Suprapubic skin (tissue), 4 donors: ENCODE measurements around the gene FAM174B. TPM values are rescaled to one million over a fixed set of nuclear protein-coding genes. Genes with fewer than 3 reads are reported as not detected.
A peak's percentile ranks its signal among the peaks of the same experiment; 100 is the strongest.

Experiments used
- DNase-seq, 2 donors: peaks; one replicate each; pipeline ENCODE4 v3.0.0-alpha.2; 2019; ENCODE audit warnings: low spot score in 2 of 2
- H3K27ac ChIP-seq: fragments of 200-600 bp; sonication (generic); one replicate; pipeline ENCODE4 v1.5.1; 2019
- H3K27me3 ChIP-seq: fragments of 200-600 bp; sonication (generic); one replicate; pipeline ENCODE4 v1.5.1; 2019
- H3K36me3 ChIP-seq: fragments of 200-600 bp; sonication (generic); one replicate; pipeline ENCODE4 v1.5.1; 2019
- H3K4me1 ChIP-seq: fragments of 200-600 bp; sonication (generic); one replicate; pipeline ENCODE4 v1.5.1; 2019
- H3K4me3 ChIP-seq: fragments of 200-600 bp; sonication (generic); one replicate; pipeline ENCODE4 v1.5.1; 2019; ENCODE audit warnings: mild to moderate bottlenecking
- H3K9me3 ChIP-seq: fragments of 200-600 bp; sonication (generic); one replicate; pipeline ENCODE4 v1.5.1; 2019
- CTCF ChIP-seq, 2 donors: fragments of 200-600 bp in 1 of 2; fragments of 450-650 bp in 1 of 2; sonication (generic) in 1 of 2; IDR thresholded peaks; one replicate each; pipeline ENCODE4 v1.5.1; 2016 to 2019; ENCODE audit warnings: antibody characterized with exemption in 2 of 2, mild to moderate bottlenecking in 1 of 2, moderate library complexity in 1 of 2
- EP300 ChIP-seq: sonication (generic); formaldehyde crosslinking; IDR thresholded peaks from one replicate; pipeline ENCODE4 v1.6.1; 2017; ENCODE audit warnings: antibody characterized with exemption
- POLR2A ChIP-seq, 2 donors: fragments of 450-650 bp; IDR thresholded peaks; one replicate each; pipeline ENCODE4 v1.6.1; 2017; ENCODE audit warnings: antibody characterized with exemption in 2 of 2, mild to moderate bottlenecking in 2 of 2, moderate library complexity in 2 of 2
- POLR2AphosphoS5 ChIP-seq, 3 donors: sonication (generic); formaldehyde crosslinking; IDR thresholded peaks; one replicate each; pipeline ENCODE4 v1.6.1; 2017; ENCODE audit warnings: antibody characterized with exemption in 3 of 3
- WGBS: methylation state at CpG from one replicate; pipeline ENCODE4 v1.1.5; 2018; 5-methylcytosine and 5-hydroxymethylcytosine counted together
- total RNA-seq, 4 donors: library from RNA; depleted of rRNA; stranded (reverse); fragments of >200 nt; gene quantifications; one replicate each; pipeline ENCODE4 v1.1.0, GENCODE V29; 2016

FAM174B gene
- total RNA-seq, 4 donors from 2014 or later, result 6.2 to 24.0 (median 18.3) TPM

- Histone ChIP-seq H3K36me3 (no peaks in the 10 kb centered on the region), H3K4me3 (no peak overlapping the region)
Measured at GRCh38 chr15:92653366-92653765, 2.2 kb downstream of the FAM174B start.

DNA sequence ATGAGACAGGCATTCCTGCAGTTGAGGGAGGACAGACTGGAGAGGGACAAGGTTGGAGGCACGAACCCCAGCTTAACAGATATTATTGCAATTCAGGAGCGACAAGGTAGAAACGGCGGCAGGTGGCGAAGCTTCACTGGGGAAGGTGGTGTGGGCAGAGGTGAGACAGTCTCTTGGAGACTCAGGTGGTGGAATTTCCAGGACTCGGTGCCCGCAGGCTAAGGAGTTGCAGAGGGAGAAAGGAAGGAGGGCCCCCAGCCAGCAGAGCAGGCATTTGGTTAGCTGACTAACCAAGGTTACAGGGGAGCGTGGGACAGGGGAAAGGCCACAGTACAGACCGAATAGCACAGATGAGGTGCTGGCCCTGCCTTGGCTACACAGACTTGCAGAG is 3.0 kb downstream of the FAM174B start:
- TF ChIP-seq CTCF (IDR thresholded peaks at IDR 0.05) (no peak), EP300 (no peak), POLR2AphosphoS5 (IDR thresholded peaks at IDR 0.05) (no peak), POLR2A (IDR thresholded peaks at IDR 0.05) (no peak)
- H3K27ac ChIP-seq, result no peak overlapping the region
- H3K36me3 ChIP-seq, result no peaks in the 10 kb centered on the region
- WGBS, result 87% methylated on average over 9 of the region's 9 CpGs
- H3K9me3 ChIP-seq, result no peaks in the 10 kb centered on the region
- H3K4me3 ChIP-seq, result no peak overlapping the region
- no peak for DNase-seq
- peaks cover 20% of the 10 kb centered on the region for H3K4me1 ChIP-seq
- peaks cover 18% of the 10 kb centered on the region for H3K27me3 ChIP-seq

More at GRCh38 chr15:92653366-92653765, 2.2 kb downstream of the FAM174B start:
- H3K4me1 ChIP-seq, result peaks cover 20% of the 10 kb centered on the region
- H3K9me3 ChIP-seq, result no peaks in the 10 kb centered on the region
- H3K27ac ChIP-seq, result peak overlapping the region; percentile 40
- TF ChIP-seq POLR2AphosphoS5 (IDR thresholded peaks at IDR 0.05), result no peak
- no peak for TF ChIP-seq POLR2A (IDR thresholded peaks at IDR 0.05)
- TF ChIP-seq CTCF (IDR thresholded peaks at IDR 0.05), result no peak
- no peak for TF ChIP-seq EP300
- peaks cover 18% of the 10 kb centered on the region for H3K27me3 ChIP-seq
- 91% methylated on average over 5 of the region's 5 CpGs for WGBS
- no peak for DNase-seq

- H3K36me3 ChIP-seq, result no peaks in the 10 kb centered on the region
- no peaks in the 10 kb centered on the region for H3K9me3 ChIP-seq
- 86% methylated on average over 10 of the region's 10 CpGs for WGBS
- DNase-seq, result no peak
- no peak for TF ChIP-seq CTCF (IDR thresholded peaks at IDR 0.05)
- no peak for TF ChIP-seq POLR2AphosphoS5 (IDR thresholded peaks at IDR 0.05)
- TF ChIP-seq POLR2A (IDR thresholded peaks at IDR 0.05), result no peak
- TF ChIP-seq EP300, result no peak
- H3K27ac ChIP-seq, result no peak overlapping the region
- no peak overlapping the region for H3K4me3 ChIP-seq
- H3K4me1 ChIP-seq, result peaks cover 20% of the 10 kb centered on the region
- peaks cover 15% of the 10 kb centered on the region for H3K27me3 ChIP-seq
Measured at GRCh38 chr15:92651877-92652575, 3.5 kb downstream of the FAM174B start.

GRCh38 chr15:92650966-92651365 is 4.6 kb downstream of the FAM174B start:
- H3K4me1 ChIP-seq, result peaks cover 20% of the 10 kb centered on the region
- no peaks in the 10 kb centered on the region for H3K9me3 ChIP-seq
- no peak overlapping the region for H3K4me3 ChIP-seq
- 93% methylated on average over 2 of the region's 2 CpGs for WGBS
- peaks cover 7% of the 10 kb centered on the region for H3K27me3 ChIP-seq
- TF ChIP-seq CTCF (IDR thresholded peaks at IDR 0.05) (no peak), EP300 (no peak), POLR2AphosphoS5 (IDR thresholded peaks at IDR 0.05) (no peak), POLR2A (IDR thresholded peaks at IDR 0.05) (no peak)
- H3K27ac ChIP-seq, result no peak overlapping the region
- no peak for DNase-seq
- H3K36me3 ChIP-seq, result no peaks in the 10 kb centered on the region

GRCh38 chr15:92650256-92650655 is 5.3 kb downstream of the FAM174B start:
- H3K4me3 ChIP-seq, result no peak overlapping the region
- 73% methylated on average over 9 of the region's 9 CpGs for WGBS
- H3K27ac ChIP-seq, result no peak overlapping the region
- peaks cover under 1% of the 10 kb centered on the region for H3K27me3 ChIP-seq
- H3K4me1 ChIP-seq, result peaks cover 16% of the 10 kb centered on the region
- H3K9me3 ChIP-seq, result no peaks in the 10 kb centered on the region
- no peaks in the 10 kb centered on the region for H3K36me3 ChIP-seq
- no peak for DNase-seq
- TF ChIP-seq POLR2AphosphoS5 (IDR thresholded peaks at IDR 0.05), result no peak
- no peak for TF ChIP-seq CTCF (IDR thresholded peaks at IDR 0.05)
- no peak for TF ChIP-seq POLR2A (IDR thresholded peaks at IDR 0.05)
- no peak for TF ChIP-seq EP300
